K562 (cell line): ENCODE results near the gene VPREB3. TPM values are rescaled to one million over a fixed set of nuclear protein-coding genes. Genes with fewer than 3 reads are reported as not detected.
A peak's percentile ranks its signal among the peaks of the same experiment; 100 is the strongest.

Experiments
- ATAC-seq: fragments of 200-7000 bp; cut with Tn5 transposase; 3 replicates; pipeline ENCODE4 v1.9.1; 2020; ENCODE audit warnings: moderate library complexity
- BruUV-seq: library from RNA; stranded (reverse); fragments of 400-500 nt; replicated peaks from 2 replicates; lab custom pipeline; 2021; lab: Mats Ljungman, UMichigan
- CTCF ChIA-PET: fragments of 300-600 bp; formaldehyde crosslinking; extraction: SDS; loops from one replicate; lab custom pipeline; 2021; ENCODE audit warnings: low intra/inter-chr PET ratio; lab: Yijun Ruan, JAX
- POLR2A ChIA-PET: fragments of 300-600, 350-650 bp; sonication (Branson Sonifier 250); formaldehyde crosslinking; extraction: SDS; loops from one replicate; lab custom pipeline; 2021; ENCODE audit warnings: antibody characterized with exemption, inconsistent platforms; lab: Yijun Ruan, JAX
- DNase-seq, 4 experiments: peaks; one replicate each; pipeline versions ENCODE4 v3.0.0 to v3.0.0-alpha.2; 2011 to 2018; ENCODE audit warnings: low spot score in 3 of 4, mixed read lengths in 3 of 4; ENCODE audit errors: extremely low read depth in 1 of 4
- FAIRE-seq: peaks from 2 replicates; lab custom pipeline; 2011; peaks lifted over from hg19 to GRCh38; lab: Jason Lieb, UNC
- H2AFZ ChIP-seq: 2 replicates; pipeline ENCODE4 v1.6.0; 2011; ENCODE audit warnings: low read depth, low read length, control low read depth, inconsistent platforms
- H3K27ac ChIP-seq: fragments of 200-600 bp; 3 replicates; pipeline ENCODE4 v1.8.0; 2011; ENCODE audit warnings: low read depth, mild to moderate bottlenecking, control low read depth, inconsistent platforms, low read length, moderate library complexity, mixed read lengths; ENCODE audit errors: extremely low read depth
- H3K27me3 ChIP-seq, 2 experiments: fragments of 300-600 bp in 1 of 2; 2 replicates in 1 of 2; 3 replicates in 1 of 2; pipeline versions ENCODE4 v1.6.0 to v1.8.0; 2011; ENCODE audit warnings: inconsistent platforms in 2 of 2, low read length in 2 of 2, mild to moderate bottlenecking in 1 of 2, mixed read lengths in 1 of 2, moderate library complexity in 1 of 2; ENCODE audit not compliant: control insufficient read depth in 2 of 2, insufficient read depth in 2 of 2
- H3K36me3 ChIP-seq: fragments of 300-600 bp; 3 replicates; pipeline ENCODE4 v1.8.0; 2011; ENCODE audit warnings: mild to moderate bottlenecking, low read length, inconsistent platforms; ENCODE audit not compliant: control insufficient read depth, insufficient read depth
- H3K4me1 ChIP-seq, 2 experiments: fragments of 200-600 bp in 1 of 2; replicated peaks in 1 of 2; 2 replicates in 1 of 2; 3 replicates in 1 of 2; pipeline versions ENCODE4 v1.5.1 to v1.8.0; 2011; ENCODE audit warnings: inconsistent platforms in 2 of 2, low read length in 2 of 2, mild to moderate bottlenecking in 1 of 2, mixed read lengths in 1 of 2, moderate library complexity in 1 of 2; ENCODE audit not compliant: control insufficient read depth in 2 of 2, insufficient read depth in 2 of 2
- H3K4me2 ChIP-seq: 2 replicates; pipeline ENCODE4 v1.6.1; 2011; ENCODE audit warnings: low read length, control low read depth, inconsistent platforms, mixed read lengths; ENCODE audit not compliant: insufficient read depth
- H3K4me3 ChIP-seq: fragments of 200-600 bp; sonication (generic), shearing (Covaris generic); 2 replicates; pipeline ENCODE4 v1.5.1; 2016; ENCODE audit warnings: control low read depth, inconsistent platforms
- H3K79me2 ChIP-seq: fragments of 200-600 bp; 3 replicates; pipeline ENCODE4 v1.8.0; 2011; ENCODE audit warnings: low read length, inconsistent platforms; ENCODE audit not compliant: control insufficient read depth, insufficient read depth
- H3K9ac ChIP-seq, 2 experiments: 2 replicates each; pipeline versions ENCODE4 v1.6.0 to v1.6.1; 2011; ENCODE audit warnings: low read depth in 2 of 2, low read length in 2 of 2, control low read depth in 1 of 2, inconsistent platforms in 1 of 2, mild to moderate bottlenecking in 1 of 2, mixed read lengths in 1 of 2; ENCODE audit not compliant: insufficient read depth in 1 of 2
- H3K9me1 ChIP-seq: one replicate; pipeline ENCODE4 v1.6.0; 2011; ENCODE audit warnings: inconsistent platforms, mild to moderate bottlenecking, low read length, moderate library complexity; ENCODE audit not compliant: control insufficient read depth, insufficient read depth
- H3K9me3 ChIP-seq: replicated peaks from 2 replicates; pipeline ENCODE4 v1.5.1; 2011; ENCODE audit warnings: low read depth, low read length, inconsistent platforms; ENCODE audit not compliant: control insufficient read depth, insufficient read depth
- H4K20me1 ChIP-seq: replicated peaks from 2 replicates; pipeline ENCODE4 v1.6.1; 2011; ENCODE audit warnings: low read length, inconsistent platforms, mixed read lengths; ENCODE audit not compliant: control insufficient read depth, insufficient read depth
- KLF10 ChIP-seq: fragments of 250-450 bp; sonication (Bioruptor Pico); IDR thresholded peaks from 2 replicates; pipeline ENCODE4 v1.6.1; 2021; ENCODE audit warnings: matching md5 sums
- LARP7 ChIP-seq: fragments of 450-650 bp; IDR thresholded peaks from 2 replicates; pipeline ENCODE4 v1.6.1; 2016
- SPI1 ChIP-seq: IDR thresholded peaks from 2 replicates; pipeline ENCODE4 v1.6.1; 2011; ENCODE audit warnings: low read depth, low read length, control low read depth, borderline replicate concordance
- SRSF3 ChIP-seq: fragments of 200-400 bp; formaldehyde crosslinking; IDR thresholded peaks from 2 replicates; pipeline ENCODE4 v1.6.1; 2016; ENCODE audit warnings: mild to moderate bottlenecking, low read length, moderate library complexity; ENCODE audit not compliant: insufficient read depth
- TAF9B ChIP-seq: fragments of 450-650 bp; IDR thresholded peaks from 2 replicates; pipeline ENCODE4 v1.6.1; 2018; ENCODE audit warnings: mild to moderate bottlenecking; ENCODE audit not compliant: partially characterized antibody
- TAL1 ChIP-seq: fragments of 450-650 bp; IDR thresholded peaks from 2 replicates; pipeline ENCODE4 v1.6.1; 2016; ENCODE audit warnings: mild to moderate bottlenecking
- THRAP3 ChIP-seq: fragments of 450-650 bp; IDR thresholded peaks from 2 replicates; pipeline ENCODE4 v1.6.1; 2016; ENCODE audit warnings: mild to moderate bottlenecking, inconsistent platforms, borderline replicate concordance
- WGBS: fragments of 100-300 bp; shearing (Covaris generic); methylation state at CpG from one replicate; pipeline ENCODE4 v1.1.6; 2016; ENCODE audit warnings: low coverage, mixed read lengths; ENCODE audit not compliant: insufficient coverage; ENCODE audit errors: missing lambda C conversion rate; 5-methylcytosine and 5-hydroxymethylcytosine counted together
- in situ Hi-C: fragments of 300-500 bp; cut with MboI; formaldehyde crosslinking; loops from 4 replicates; pipeline ENCODE4 v1.15.0; 2018; ENCODE audit warnings: inconsistent platforms, mixed read lengths
- intact Hi-C: fragments of 100-400 bp; cut with micrococcal nuclease; formaldehyde crosslinking; loops from 2 replicates; pipeline ENCODE4 v1.14.2; 2022
- polyA plus RNA-seq, 8 experiments: library from polyadenylated mRNA; depleted of rRNA in 4 of 8; stranded (reverse) in 5 of 8; unstranded in 3 of 8; fragments of >200 nt; fragmentation: Nextera tagmentation in 2 of 8; fragmentation: Illumina TruSeq in 1 of 8; extraction: Ambion mirVana in 2 of 8; extraction: Trizol in 1 of 8; gene quantifications; 2 replicates each; pipeline versions ENCODE4 v1.2.1 to v1.2.3, GENCODE V29; 2011 to 2014; ENCODE audit warnings: inconsistent platforms in 1 of 8, missing spikeins in 1 of 8
- total RNA-seq, 7 experiments: library from RNA; depleted of rRNA in 6 of 7; stranded (reverse); fragments of >200 nt in 6 of 7; fragmentation: Illumina TruSeq in 2 of 7; extraction: Trizol in 2 of 7; gene quantifications; 2 replicates each; pipeline versions ENCODE4 v1.2.1 to v1.2.3, GENCODE V29; 2011 to 2021; ENCODE audit warnings: low replicate concordance in 1 of 7

Gene VPREB3
- total and polyA plus RNA-seq, 9 of the 15 experiments (the other 6 are each of a cell fraction or from before 2014, with no cell fraction given) = 0.14 to 0.71 (median 0.20) TPM; not detected in 6

DNA sequence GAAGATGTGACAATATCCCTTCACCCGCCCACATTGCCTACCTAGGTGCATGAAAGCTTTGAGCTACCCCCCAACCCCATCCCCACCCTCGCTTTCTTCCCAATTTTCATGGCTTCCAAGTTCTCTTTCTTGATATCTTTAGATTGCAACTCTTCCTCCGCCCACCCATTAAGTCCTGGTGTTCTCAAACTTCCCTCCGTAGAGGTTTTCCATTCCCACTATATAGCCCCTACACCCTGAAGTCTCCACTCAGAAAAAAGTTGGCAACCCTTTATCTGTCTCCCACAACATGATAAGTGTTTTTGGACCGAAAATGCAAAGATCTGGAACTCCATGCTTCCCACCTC lies 3.9 kb downstream of the VPREB3 start:
- Histone ChIP-seq H3K27me3 (no peaks in the 10 kb centered on the region), H3K9me1 (peaks cover 3% of the 10 kb centered on the region), H3K9ac (peak overlapping the region; percentile 70 to 92), H3K79me2 (peaks cover 14% of the 10 kb centered on the region; the same call in 2 of the 3 replicates), H2AFZ (peak overlapping the region; percentile 92), H3K4me2 (peak overlapping the region; percentile 85), H3K9me3 (no peaks in the 10 kb centered on the region), H3K27ac (peak overlapping the region; percentile 89; the same call in 2 of the 3 replicates), H3K4me3 (peak overlapping the region; percentile 73), H3K4me1 (peaks cover 11 to 32% of the 10 kb centered on the region in 2 experiments), H4K20me1 (no peaks in the 10 kb centered on the region), H3K36me3 (no peaks in the 10 kb centered on the region)
- BruUV-seq = no TSS peak
- FAIRE-seq (no peak), ATAC-seq (no peak), DNase-seq (no peak)
- CTCF ChIA-PET = no interaction called here
- WGBS = 0% methylated on average over 5 of the region's 5 CpGs
- in situ Hi-C loops (no loop called here), intact Hi-C loops (no loop called here)
- POLR2A ChIA-PET = interaction anchor here (0.9 to 1.2 kb wide), 4 partner anchors 8 to 11 kb away, joined by 3 to 4 read pairs (median 4); no protein-coding TSS in a partner anchor
- TF ChIP-seq LARP7 (no peak), SPI1 (no peak), TAF9B (peak; percentile 16), THRAP3 (no peak), SRSF3 (no peak), KLF10 (CRISPR knock-in tag) (no peak), TAL1 (no peak)
